Activated naive CD8-positive, alpha-beta T cell treated with anti-CD3 and anti-CD28 coated beads, Interleukin-2, amount 50 U/mL, for 24 hours (primary cell): Measurements from ENCODE around the gene SLC35F3.
A peak's percentile ranks its signal among the peaks of the same experiment; 100 is the strongest.

ENCODE experiments used
- ATAC-seq: fragments of 150-1000 bp; cut with Tn5 transposase; one replicate; pipeline ENCODE4 v1.10.0; 2021
- DNase-seq: peaks from one replicate; pipeline ENCODE4 v3.0.0; 2021
- H3K27ac Mint-ChIP-seq: one replicate; pipeline ENCODE4 v1.8.0; 2021; ENCODE audit warnings: mild to moderate bottlenecking, mixed read lengths
- H3K27me3 Mint-ChIP-seq: one replicate; pipeline ENCODE4 v1.8.0; 2021; ENCODE audit warnings: mixed read lengths
- H3K36me3 Mint-ChIP-seq: one replicate; pipeline ENCODE4 v1.8.0; 2021; ENCODE audit warnings: low read depth, mixed read lengths
- H3K4me1 Mint-ChIP-seq: one replicate; pipeline ENCODE4 v1.8.0; 2021; ENCODE audit warnings: mixed read lengths
- H3K4me3 Mint-ChIP-seq: one replicate; pipeline ENCODE4 v1.8.0; 2021; ENCODE audit warnings: mild to moderate bottlenecking, moderate library complexity, mixed read lengths
- H3K9me3 Mint-ChIP-seq: one replicate; pipeline ENCODE4 v1.8.0; 2021; ENCODE audit warnings: mixed read lengths

SLC35F3 gene

DNA sequence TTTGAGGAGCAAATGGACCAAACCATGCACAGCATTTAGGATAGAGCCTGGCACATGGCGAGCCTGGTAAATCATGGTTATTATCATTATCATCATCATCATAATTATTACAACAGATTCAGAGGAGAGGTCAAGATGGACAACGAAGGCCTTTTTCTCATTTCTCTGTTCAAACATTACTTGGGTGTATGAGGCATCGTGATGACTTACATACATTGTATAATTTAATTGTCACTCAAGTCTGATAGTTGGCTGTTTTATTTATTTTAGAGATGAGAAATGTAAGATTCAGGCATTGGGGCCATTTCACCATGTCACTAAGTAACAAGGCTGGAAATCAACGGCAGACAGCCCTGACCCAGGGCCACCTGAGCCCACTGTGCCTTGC lies 68.1 kb downstream of the SLC35F3 start:
- no peaks in the 10 kb centered on the region for H3K4me1 Mint-ChIP-seq
- peaks cover 1% of the 10 kb centered on the region for H3K27me3 Mint-ChIP-seq
- no peak for ATAC-seq

DNA sequence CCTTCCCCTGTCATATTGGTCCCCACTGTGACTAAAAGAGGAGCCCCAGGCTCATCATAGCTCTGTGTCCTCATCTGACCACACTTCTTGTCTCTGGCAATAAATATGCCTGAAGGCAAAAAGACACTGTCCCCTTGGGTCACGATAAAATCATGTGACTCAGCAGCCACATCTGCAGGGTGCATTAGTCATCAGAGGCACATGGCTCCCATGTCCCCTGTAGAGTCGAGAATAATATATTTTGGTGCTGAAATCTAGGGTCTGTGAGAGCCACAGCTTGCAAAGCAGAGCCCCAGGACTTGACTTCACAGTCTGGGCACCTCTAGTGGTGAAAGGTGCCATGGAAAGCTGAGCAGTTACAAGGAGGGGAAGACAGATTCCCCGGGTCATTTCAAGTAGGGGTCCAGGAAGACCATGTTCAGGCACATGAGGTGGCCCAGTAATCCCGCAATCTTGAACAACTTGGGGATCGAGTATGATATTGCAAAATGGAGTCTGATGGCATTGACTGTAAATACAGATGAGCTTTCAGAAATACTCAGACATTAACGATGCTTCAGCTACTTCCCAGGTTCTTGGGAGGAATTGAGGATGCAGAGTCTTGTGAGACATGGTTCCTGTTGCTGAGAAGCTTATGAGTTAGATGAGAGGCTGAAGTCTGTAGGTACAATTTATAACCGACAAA lies 68.6 kb downstream of the SLC35F3 start:
- no peak overlapping the region for H3K4me3 Mint-ChIP-seq
- H3K27me3 Mint-ChIP-seq: peaks cover 1% of the 10 kb centered on the region
- no peak overlapping the region for H3K27ac Mint-ChIP-seq
- no peaks in the 10 kb centered on the region for H3K9me3 Mint-ChIP-seq
- no peaks in the 10 kb centered on the region for H3K36me3 Mint-ChIP-seq
- ATAC-seq (peak; percentile 45), DNase-seq (no peak)
- no peaks in the 10 kb centered on the region for H3K4me1 Mint-ChIP-seq

More for the DNA sequence above, 68.1 kb downstream of the SLC35F3 start:
- no peak for DNase-seq
- Mint-ChIP-seq H3K36me3 (no peaks in the 10 kb centered on the region), H3K27ac (no peak overlapping the region), H3K4me3 (no peak overlapping the region), H3K9me3 (no peaks in the 10 kb centered on the region)

DNA sequence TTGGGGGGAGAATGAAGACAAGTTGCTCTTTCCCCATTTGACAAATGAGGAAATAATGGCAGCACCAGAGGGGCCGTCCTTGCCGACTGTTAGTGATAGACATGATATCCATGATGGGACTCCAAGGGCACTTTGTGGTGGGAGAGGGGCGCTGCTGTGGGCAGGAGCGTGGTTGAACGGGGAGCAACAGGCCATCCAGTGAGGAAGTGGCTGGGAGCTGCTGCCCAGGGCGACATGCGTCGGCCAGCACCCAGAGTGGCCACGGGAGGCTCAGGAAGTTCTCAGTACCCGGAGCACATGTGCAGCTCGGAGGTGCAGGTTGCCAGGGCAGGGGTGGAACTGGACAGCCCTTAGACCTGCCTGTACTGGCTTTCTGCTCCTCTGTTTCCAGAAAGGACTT lies 71.0 kb downstream of the SLC35F3 start:
- H3K4me1 Mint-ChIP-seq: no peaks in the 10 kb centered on the region
- no peak overlapping the region for H3K4me3 Mint-ChIP-seq
- no peak overlapping the region for H3K27ac Mint-ChIP-seq
- no peaks in the 10 kb centered on the region for H3K9me3 Mint-ChIP-seq
- peaks cover 1% of the 10 kb centered on the region for H3K27me3 Mint-ChIP-seq
- ATAC-seq (no peak), DNase-seq (no peak)
- H3K36me3 Mint-ChIP-seq: no peaks in the 10 kb centered on the region

DNA sequence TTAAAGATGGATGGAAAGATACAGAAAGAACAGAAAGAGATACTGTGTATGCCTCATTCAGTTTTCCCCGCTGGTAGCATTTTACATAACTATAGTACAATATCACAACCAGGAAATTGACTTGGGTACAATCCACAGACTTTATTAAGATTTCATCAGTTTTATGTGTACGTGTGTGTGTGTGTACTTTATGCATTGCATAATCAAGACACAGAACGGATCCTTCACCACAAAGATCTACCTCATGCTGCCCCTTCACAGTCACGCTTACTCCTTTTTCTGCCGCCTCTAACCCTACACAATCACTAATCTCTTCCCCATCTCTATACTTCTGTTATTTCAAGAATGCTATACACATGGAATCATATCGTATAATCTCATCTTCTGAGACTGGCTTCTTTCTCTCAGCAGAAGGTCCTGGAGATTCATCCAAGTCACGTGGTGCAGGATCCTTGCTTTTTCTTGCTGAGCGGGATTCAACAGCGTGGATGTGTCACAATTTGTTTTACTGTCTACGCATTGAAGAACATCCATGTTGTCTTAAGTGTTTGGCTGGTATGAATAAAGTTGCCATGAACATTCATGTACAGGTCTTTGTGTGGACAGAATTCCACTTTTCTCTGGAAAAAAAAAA lies 76.7 kb downstream of the SLC35F3 start:
- Mint-ChIP-seq H3K36me3 (no peaks in the 10 kb centered on the region), H3K27ac (no peak overlapping the region), H3K9me3 (no peaks in the 10 kb centered on the region), H3K4me1 (no peaks in the 10 kb centered on the region), H3K27me3 (peaks cover 3% of the 10 kb centered on the region), H3K4me3 (no peak overlapping the region)
- ATAC-seq (no peak), DNase-seq (no peak)

DNA sequence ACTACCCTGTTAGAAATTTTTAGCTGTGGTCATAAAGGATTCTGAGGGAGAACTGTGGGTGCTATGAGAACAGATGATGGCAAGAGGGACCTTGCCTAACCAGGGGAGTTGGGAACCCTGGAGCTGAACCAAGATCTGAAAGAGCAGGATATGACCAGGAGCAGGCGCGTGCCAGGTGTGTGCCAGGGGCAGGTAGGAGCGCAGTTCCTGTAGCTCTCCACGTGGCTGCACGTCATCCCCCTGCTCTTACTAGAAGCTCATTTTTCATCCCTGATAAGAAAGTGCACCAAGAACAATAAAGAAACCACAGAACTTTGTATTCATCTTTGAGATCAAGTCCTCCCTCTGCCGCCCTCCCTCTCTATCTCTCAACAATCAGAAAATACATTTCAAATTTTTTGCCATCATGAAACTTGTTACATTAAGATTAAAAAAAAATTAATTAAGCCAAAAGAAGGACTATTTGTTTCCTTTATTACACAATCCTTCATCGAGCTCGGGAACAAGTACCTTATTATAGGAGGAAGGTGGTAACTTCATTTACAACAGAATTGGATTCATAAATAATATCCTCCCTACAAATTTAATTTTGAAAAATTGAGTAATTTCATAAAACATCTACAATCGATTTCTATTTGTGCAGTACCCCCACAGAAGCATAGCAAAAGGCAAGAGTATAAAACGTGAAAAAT lies 78.5 kb downstream of the SLC35F3 start:
- Mint-ChIP-seq H3K4me3 (no peak overlapping the region), H3K9me3 (no peaks in the 10 kb centered on the region), H3K27me3 (peaks cover 7% of the 10 kb centered on the region), H3K4me1 (no peaks in the 10 kb centered on the region), H3K27ac (no peak overlapping the region), H3K36me3 (no peaks in the 10 kb centered on the region)
- no peak for ATAC-seq
- DNase-seq: no peak

DNA sequence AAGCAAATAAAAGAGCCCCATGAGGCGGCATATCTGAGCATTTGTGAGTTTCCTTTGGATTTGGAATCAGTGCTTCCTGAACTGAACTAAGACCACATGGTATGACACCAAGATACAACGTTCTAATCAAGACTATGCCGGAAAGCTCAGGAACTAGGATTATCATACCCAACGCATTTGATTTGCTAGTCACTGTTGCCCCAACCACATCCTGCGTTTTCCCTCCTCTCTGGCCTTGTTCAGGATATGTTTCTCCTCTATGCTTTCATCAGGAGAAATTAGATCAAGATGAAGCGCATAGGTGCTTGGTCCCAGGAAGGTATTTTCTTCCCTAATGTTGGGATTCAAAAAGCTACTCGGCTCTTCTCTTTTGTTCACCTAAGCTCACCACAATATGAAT lies 79.3 kb downstream of the SLC35F3 start:
- peaks cover 7% of the 10 kb centered on the region for H3K27me3 Mint-ChIP-seq
- ATAC-seq: no peak
- no peaks in the 10 kb centered on the region for H3K4me1 Mint-ChIP-seq
- H3K4me3 Mint-ChIP-seq: no peak overlapping the region
- no peaks in the 10 kb centered on the region for H3K9me3 Mint-ChIP-seq
- no peak overlapping the region for H3K27ac Mint-ChIP-seq
- H3K36me3 Mint-ChIP-seq: no peaks in the 10 kb centered on the region
- DNase-seq: no peak

DNA sequence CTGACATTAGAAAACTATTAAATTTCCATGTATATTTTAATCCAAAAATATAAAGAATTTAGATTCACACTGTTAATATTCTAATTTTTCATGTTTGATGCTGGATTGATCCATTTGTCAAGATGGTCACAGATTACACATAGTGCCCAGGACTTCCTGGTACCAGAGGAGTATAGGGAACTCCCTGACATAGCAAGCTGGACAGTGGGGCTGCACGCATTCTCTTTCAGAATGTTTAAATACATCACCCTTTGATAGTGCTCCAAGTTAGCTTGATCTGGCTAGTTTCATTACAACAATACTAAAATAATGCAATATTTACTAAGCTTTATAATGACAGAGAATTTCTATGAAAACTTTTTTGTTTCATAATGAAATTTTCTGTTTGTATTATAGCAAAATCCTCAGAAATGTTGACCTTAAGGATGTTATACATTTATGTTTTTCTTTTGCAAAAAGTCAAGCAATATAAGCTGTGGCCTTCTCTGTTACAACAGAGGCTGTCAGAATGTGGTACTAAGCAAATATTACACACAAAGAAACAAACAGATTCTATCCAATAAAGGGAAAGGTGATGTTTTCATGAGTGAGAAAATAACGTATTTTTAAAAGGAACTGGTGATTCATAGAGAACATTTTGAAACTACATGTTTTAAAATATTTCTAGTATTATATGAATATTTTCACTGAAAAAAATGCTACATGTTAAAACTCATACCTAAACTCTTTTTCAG lies 84.7 kb downstream of the SLC35F3 start:
- Mint-ChIP-seq H3K27me3 (peaks cover 16% of the 10 kb centered on the region), H3K4me1 (no peaks in the 10 kb centered on the region), H3K4me3 (no peak overlapping the region), H3K36me3 (no peaks in the 10 kb centered on the region), H3K9me3 (no peaks in the 10 kb centered on the region), H3K27ac (no peak overlapping the region)
- DNase-seq (no peak), ATAC-seq (no peak)

DNA sequence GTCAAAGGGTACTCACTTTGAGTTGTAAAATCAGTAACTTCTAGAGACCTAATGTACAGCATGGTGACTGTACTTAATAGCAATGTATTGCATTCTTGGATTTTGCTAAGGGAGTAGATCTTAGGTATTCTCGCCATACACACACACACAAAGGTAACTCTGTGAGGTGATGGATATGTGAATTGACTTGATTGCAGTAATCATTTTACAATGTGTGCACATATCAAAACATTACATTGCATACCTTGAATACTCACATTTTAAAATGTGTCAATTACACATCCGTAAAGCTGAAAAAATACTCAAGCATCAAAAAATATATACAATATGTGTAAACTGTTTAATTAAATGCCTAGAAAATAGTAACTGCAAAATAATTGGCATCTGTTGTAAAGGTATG lies 86.0 kb downstream of the SLC35F3 start:
- Mint-ChIP-seq H3K27ac (no peak overlapping the region), H3K4me3 (no peak overlapping the region), H3K4me1 (no peaks in the 10 kb centered on the region), H3K36me3 (no peaks in the 10 kb centered on the region), H3K27me3 (peaks cover 16% of the 10 kb centered on the region), H3K9me3 (no peaks in the 10 kb centered on the region)
- ATAC-seq (no peak), DNase-seq (no peak)

DNA sequence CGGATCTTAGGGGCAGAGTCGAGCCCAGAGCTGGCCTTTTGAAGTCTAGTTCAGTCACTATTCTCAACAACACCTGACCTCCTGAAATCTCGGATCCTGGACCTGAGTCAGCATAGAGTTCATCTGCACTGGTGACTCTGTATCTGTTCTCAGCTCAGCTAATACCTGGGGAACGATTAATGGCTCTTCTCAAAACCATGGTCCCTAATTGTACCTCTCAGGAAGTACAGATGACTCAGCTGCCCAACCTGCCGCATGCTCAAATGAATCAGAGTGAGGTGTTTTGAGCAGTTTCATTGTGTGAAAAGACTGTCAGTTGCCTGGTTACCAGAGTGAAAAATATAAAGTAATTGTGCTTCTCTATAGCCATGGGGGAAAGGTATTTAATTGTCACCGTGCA lies 89.2 kb downstream of the SLC35F3 start:
- no peaks in the 10 kb centered on the region for H3K9me3 Mint-ChIP-seq
- H3K36me3 Mint-ChIP-seq: no peaks in the 10 kb centered on the region
- H3K4me1 Mint-ChIP-seq: no peaks in the 10 kb centered on the region
- no peak overlapping the region for H3K27ac Mint-ChIP-seq
- DNase-seq (no peak), ATAC-seq (peak; percentile 66)
- no peak overlapping the region for H3K4me3 Mint-ChIP-seq
- H3K27me3 Mint-ChIP-seq: peaks cover 19% of the 10 kb centered on the region

DNA sequence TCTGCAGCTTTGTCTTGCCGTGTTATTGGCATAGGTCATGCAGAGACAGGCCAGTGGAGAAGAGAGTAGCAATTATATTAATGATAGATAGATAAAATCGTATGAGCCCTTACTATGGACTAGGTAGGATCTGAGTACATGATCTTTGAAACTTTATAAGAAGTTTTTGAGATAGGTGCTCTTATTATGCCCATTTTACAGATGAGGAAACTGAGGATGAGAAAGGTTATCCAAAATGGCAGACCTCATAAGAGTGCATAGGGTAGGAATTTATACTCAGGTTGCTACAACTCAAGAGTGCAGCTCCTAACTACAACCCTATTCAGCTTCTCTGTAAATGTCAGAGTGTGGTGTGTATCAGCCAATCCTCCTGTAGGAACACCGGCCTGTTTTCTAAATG lies 89.6 kb downstream of the SLC35F3 start:
- ATAC-seq (no peak), DNase-seq (no peak)
- H3K4me1 Mint-ChIP-seq: no peaks in the 10 kb centered on the region
- no peaks in the 10 kb centered on the region for H3K36me3 Mint-ChIP-seq
- no peak overlapping the region for H3K4me3 Mint-ChIP-seq
- no peak overlapping the region for H3K27ac Mint-ChIP-seq
- no peaks in the 10 kb centered on the region for H3K9me3 Mint-ChIP-seq
- peaks cover 20% of the 10 kb centered on the region for H3K27me3 Mint-ChIP-seq

DNA sequence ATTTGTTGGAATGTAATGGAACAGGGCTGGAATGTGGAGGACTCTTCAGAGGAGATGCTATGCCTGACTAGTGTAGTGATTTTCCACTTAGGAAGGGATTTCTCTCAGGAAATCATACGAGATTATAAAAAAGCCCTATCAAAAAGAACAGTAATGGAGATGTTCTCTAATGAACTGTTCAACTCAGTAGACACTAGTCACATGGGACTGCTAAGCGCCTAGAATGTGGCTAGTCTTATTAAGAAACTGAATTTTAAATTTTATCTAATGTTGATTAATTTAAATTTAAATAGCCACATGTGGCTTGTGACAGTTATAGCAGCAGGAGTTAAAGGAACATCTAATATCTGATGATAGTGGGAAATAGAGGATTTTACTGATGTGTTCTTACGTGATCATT lies 94.0 kb downstream of the SLC35F3 start:
- peaks cover 17% of the 10 kb centered on the region for H3K27me3 Mint-ChIP-seq
- no peak for ATAC-seq

DNA sequence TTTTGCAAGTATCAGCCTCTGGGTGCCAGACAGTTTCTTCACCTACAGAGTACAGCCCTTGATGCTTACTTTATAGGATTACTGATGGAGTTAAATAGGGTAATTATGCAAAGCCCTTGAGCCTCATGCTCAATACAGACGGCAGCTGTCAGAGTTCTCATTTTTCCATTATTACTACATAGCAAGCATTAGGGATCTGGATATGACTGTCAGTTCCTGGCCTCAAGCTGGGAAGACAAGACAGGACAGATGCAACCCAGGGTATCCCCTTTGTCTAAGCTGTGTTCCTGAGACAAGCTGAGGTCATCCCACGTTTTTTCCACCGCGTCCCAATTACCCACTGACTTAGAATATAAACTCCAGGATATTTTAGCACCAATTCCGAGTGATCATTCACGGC lies 94.4 kb downstream of the SLC35F3 start:
- Mint-ChIP-seq H3K4me1 (no peaks in the 10 kb centered on the region), H3K36me3 (no peaks in the 10 kb centered on the region), H3K4me3 (no peak overlapping the region), H3K9me3 (no peaks in the 10 kb centered on the region), H3K27ac (no peak overlapping the region), H3K27me3 (peaks cover 15% of the 10 kb centered on the region)
- DNase-seq (no peak), ATAC-seq (no peak)

More for the DNA sequence above, 94.0 kb downstream of the SLC35F3 start:
- no peaks in the 10 kb centered on the region for H3K36me3 Mint-ChIP-seq
- no peak overlapping the region for H3K4me3 Mint-ChIP-seq
- no peak for DNase-seq
- no peaks in the 10 kb centered on the region for H3K4me1 Mint-ChIP-seq
- no peaks in the 10 kb centered on the region for H3K9me3 Mint-ChIP-seq
- H3K27ac Mint-ChIP-seq: no peak overlapping the region

DNA sequence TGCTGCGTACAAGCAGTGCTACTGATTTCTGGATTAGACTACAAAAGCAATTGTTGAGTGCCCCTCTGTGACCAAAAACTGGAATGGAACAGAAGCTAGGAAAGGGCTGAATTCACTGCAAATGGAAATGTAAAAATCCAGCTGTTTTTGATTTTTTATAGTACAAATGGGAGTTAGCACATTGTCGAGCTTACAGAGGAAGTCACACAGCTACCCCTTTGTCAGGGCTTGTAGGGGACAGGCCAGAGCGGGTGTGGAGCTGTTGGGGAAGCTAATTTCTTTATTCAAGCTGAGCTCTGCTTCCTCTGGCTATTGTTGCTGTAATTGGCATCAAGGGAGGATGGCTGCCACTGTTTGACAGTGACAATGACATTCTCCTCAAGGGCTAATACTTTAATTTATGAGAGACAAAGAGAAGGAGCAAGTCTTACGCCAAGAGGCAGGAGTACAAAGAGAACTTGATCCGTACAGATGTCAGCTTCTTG lies 96.1 kb downstream of the SLC35F3 start:
- no peak overlapping the region for H3K27ac Mint-ChIP-seq
- no peaks in the 10 kb centered on the region for H3K36me3 Mint-ChIP-seq
- DNase-seq (no peak), ATAC-seq (no peak)
- peaks cover 18% of the 10 kb centered on the region for H3K27me3 Mint-ChIP-seq
- H3K4me3 Mint-ChIP-seq: no peak overlapping the region
- no peaks in the 10 kb centered on the region for H3K9me3 Mint-ChIP-seq
- no peaks in the 10 kb centered on the region for H3K4me1 Mint-ChIP-seq

DNA sequence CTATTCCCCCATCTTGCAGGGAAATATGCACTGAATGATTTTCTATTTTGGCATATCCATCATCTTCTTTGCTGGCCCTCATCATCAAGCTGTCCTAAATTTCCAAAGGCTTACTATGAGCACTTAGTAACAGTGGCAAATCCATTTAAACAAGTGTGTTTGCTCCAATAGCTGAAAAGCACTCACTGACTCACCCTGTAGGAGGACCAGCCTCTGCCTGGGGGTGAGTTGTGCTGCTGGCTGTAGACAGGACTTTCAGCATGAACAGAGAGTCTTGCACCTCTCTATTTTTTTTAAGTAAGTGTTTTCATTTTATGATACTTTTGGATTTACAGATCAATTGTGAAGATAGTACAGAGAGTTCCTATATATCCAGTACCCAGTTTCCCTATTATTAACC lies 97.3 kb downstream of the SLC35F3 start:
- H3K36me3 Mint-ChIP-seq: no peaks in the 10 kb centered on the region
- DNase-seq (no peak), ATAC-seq (no peak)
- H3K27me3 Mint-ChIP-seq: peaks cover 17% of the 10 kb centered on the region
- no peak overlapping the region for H3K27ac Mint-ChIP-seq
- no peaks in the 10 kb centered on the region for H3K9me3 Mint-ChIP-seq
- no peak overlapping the region for H3K4me3 Mint-ChIP-seq
- no peaks in the 10 kb centered on the region for H3K4me1 Mint-ChIP-seq

DNA sequence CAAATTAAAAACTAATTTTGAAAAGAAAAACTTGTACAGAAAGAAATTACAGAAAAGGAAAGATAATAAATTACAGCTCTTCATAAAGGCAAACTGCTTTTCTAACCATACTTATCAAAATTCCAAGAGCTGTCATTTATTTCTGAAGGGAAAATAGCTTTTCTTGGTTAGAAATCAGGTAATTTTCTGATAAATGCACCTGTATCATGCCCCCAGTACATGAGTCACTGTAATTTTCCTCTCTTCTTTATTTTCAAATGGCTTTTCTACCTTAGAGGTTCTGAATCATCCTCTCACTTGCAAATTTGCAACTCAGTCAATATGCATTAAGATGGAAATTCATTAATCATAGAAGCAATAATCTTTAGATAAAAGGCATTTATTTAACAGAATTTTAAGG lies 100.1 kb downstream of the SLC35F3 start:
- ATAC-seq (no peak), DNase-seq (no peak)
- no peaks in the 10 kb centered on the region for H3K36me3 Mint-ChIP-seq
- H3K27ac Mint-ChIP-seq: no peak overlapping the region
- H3K4me1 Mint-ChIP-seq: no peaks in the 10 kb centered on the region
- H3K27me3 Mint-ChIP-seq: peaks cover 12% of the 10 kb centered on the region
- no peak overlapping the region for H3K4me3 Mint-ChIP-seq
- H3K9me3 Mint-ChIP-seq: peaks cover 4% of the 10 kb centered on the region
